ENCODE measurements around the gene OR10K1.

The OR10K1 gene

GRCh38 chr1:158434741-158435140, 26.9 kb upstream of the OR10K1 start:
- no peak for DNase-seq (ENCODE audit: low spot score)
- ChIA-PET CTCF (no interaction called here), POLR2A (ENCODE audit: low non-redundant PET) (no interaction called here)
- H3K27ac ChIP-seq = no peak overlapping the region
- TF ChIP-seq, protein P1, sequence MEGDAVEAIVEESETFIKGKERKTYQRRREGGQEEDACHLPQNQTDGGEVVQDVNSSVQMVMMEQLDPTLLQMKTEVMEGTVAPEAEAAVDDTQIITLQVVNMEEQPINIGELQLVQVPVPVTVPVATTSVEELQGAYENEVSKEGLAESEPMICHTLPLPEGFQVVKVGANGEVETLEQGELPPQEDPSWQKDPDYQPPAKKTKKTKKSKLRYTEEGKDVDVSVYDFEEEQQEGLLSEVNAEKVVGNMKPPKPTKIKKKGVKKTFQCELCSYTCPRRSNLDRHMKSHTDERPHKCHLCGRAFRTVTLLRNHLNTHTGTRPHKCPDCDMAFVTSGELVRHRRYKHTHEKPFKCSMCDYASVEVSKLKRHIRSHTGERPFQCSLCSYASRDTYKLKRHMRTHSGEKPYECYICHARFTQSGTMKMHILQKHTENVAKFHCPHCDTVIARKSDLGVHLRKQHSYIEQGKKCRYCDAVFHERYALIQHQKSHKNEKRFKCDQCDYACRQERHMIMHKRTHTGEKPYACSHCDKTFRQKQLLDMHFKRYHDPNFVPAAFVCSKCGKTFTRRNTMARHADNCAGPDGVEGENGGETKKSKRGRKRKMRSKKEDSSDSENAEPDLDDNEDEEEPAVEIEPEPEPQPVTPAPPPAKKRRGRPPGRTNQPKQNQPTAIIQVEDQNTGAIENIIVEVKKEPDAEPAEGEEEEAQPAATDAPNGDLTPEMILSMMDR (conservative IDR thresholded peaks at IDR 0.05; ENCODE audit: low read depth) = no peak

DNA sequence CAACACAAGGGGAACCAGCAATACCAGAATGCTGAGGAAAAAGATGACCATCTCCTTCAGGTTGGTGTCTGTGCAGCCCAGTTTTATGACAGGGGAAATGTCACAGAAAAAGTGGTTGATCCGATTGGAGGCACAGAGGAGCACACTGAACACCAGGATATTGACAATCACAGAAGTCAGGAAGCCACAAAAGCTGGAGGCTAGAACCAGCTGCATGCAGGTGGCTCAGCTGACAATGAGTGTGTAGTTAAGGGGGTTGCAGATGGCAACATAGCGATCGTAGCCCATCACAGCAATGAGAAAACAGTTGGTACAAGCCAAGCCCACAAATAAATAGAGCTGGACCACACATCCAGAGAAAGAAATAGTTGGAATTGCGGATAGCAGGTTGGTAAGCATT, 16.3 kb upstream of the OR10K1 start:
- TF ChIP-seq, protein P1 (conservative IDR thresholded peaks at IDR 0.05; ENCODE audit: low read depth) = no peak
- DNase-seq (ENCODE audit: low spot score) = no peak
- no peak overlapping the region for H3K27ac ChIP-seq
- POLR2A ChIA-PET (ENCODE audit: low non-redundant PET) = no interaction called here
- CTCF ChIA-PET = no interaction called here

- no peak for DNase-seq (ENCODE audit: low spot score)
- TF ChIP-seq, protein P1 (conservative IDR thresholded peaks at IDR 0.05; ENCODE audit: low read depth) = no peak
- POLR2A ChIA-PET (ENCODE audit: low non-redundant PET) = no interaction called here
- CTCF ChIA-PET = no interaction called here
- no peak overlapping the region for H3K27ac ChIP-seq
These were observed 7.1 kb upstream of the OR10K1 start for GRCh38 chr1:158454537-158454936.

GRCh38 chr1:158457246-158457645, 4.4 kb upstream of the OR10K1 start:
- POLR2A ChIA-PET (ENCODE audit: low non-redundant PET) = no interaction called here
- DNase-seq (ENCODE audit: low spot score) = no peak
- CTCF ChIA-PET = interaction anchor here (0.5 kb wide), 1 partner anchor 125 kb away, joined by 3 read pairs; no protein-coding TSS in a partner anchor
- TF ChIP-seq, protein P1 (conservative IDR thresholded peaks at IDR 0.05; ENCODE audit: low read depth) = no peak
- no peak overlapping the region for H3K27ac ChIP-seq

- no peak overlapping the region for H3K27ac ChIP-seq
- ChIA-PET CTCF (no interaction called here), POLR2A (ENCODE audit: low non-redundant PET) (no interaction called here)
- TF ChIP-seq, protein P1 (conservative IDR thresholded peaks at IDR 0.05; ENCODE audit: low read depth) = no peak
- no peak for DNase-seq (ENCODE audit: low spot score)
These were observed 3.4 kb upstream of the OR10K1 start for GRCh38 chr1:158458263-158458662.

DNA sequence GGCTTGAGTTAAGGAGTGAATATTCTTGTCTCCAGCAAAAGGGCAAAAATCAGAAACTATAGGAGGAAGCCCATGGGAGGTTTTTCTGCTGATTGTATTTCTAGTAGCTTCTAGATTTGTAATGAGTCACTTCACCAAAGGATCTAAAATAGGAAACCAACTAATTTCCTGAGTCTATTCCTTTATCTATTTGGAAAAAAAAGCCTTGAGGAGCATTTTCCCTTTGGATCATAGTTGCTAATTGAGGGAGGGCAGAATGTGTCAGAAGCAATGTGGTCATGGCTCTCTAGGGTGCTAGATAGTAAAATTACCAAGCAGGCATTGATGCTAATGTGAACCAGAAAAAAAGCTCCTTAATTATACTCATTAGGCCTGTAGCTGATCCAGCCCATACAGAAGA, 10.3 kb downstream of the OR10K1 start, which contains the start of gene OR10R2:
OR10R2 (plus strand) TSS at position 301 of the 400 bp plus-strand sequence. CDS start 106 bp downstream, outside the sequence.
- no peak within 1 kb of the TSS for H3K27ac ChIP-seq
- CTCF ChIA-PET = no interaction called here
- no peak for DNase-seq (ENCODE audit: low spot score)
- POLR2A ChIA-PET (ENCODE audit: low non-redundant PET) = no interaction called here
- TF ChIP-seq, protein P1 (conservative IDR thresholded peaks at IDR 0.05; ENCODE audit: low read depth) = no peak

DNA sequence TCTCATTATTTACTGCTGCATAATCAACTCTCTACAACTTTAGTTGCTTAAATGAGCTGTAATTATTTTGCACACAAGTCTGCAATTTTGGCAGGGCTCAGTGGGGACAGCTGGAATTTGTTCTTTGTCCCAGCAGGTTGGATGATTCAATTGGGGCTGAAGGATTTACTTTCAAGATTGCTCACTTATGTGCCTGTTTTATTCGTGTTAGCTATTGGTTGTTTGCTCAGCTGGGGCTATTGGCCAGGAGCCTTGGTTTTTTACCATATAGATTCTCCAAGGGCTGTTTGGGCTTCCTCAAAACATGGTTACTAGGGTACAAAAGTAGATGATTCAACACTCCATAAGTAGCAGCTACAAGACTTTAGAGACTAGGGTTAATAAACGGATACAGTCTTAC, 23.8 kb downstream of the OR10K1 start:
- CTCF ChIA-PET = no interaction called here

More for the DNA sequence above, 23.8 kb downstream of the OR10K1 start:
- POLR2A ChIA-PET (ENCODE audit: low non-redundant PET) = no interaction called here
- TF ChIP-seq, protein P1 (conservative IDR thresholded peaks at IDR 0.05; ENCODE audit: low read depth) = no peak
- no peak overlapping the region for H3K27ac ChIP-seq
- DNase-seq (ENCODE audit: low spot score) = no peak
